NB4 (cell line): ENCODE results near the gene TTC9C.

Source experiments
- DNase-seq: peaks from one replicate; pipeline ENCODE4 v3.0.0; 2010; ENCODE audit warnings: low read depth
- H3K4me3 ChIP-seq: one replicate; pipeline ENCODE4 v1.5.1; 2011; ENCODE audit warnings: mild to moderate bottlenecking, low read depth, low read length, moderate library complexity
- CTCF ChIP-seq: IDR thresholded peaks from one replicate; pipeline ENCODE4 v1.5.1; 2012; ENCODE audit warnings: low read depth, low read length
- MAX ChIP-seq: IDR thresholded peaks from 2 replicates; pipeline ENCODE4 v1.6.1; 2011; ENCODE audit warnings: low read depth, low read length
- MYC ChIP-seq: IDR thresholded peaks from 2 replicates; pipeline ENCODE4 v1.6.1; 2011; ENCODE audit warnings: low read depth, low read length
- POLR2A ChIP-seq: IDR thresholded peaks from 2 replicates; pipeline ENCODE4 v1.6.1; 2011; ENCODE audit warnings: mild to moderate bottlenecking; ENCODE audit not compliant: insufficient read length; ENCODE audit errors: extremely low read depth

The TTC9C gene

GRCh38 chr11:62775646-62776045 lies 47.4 kb downstream of the TTC9C start:
- H3K4me3 ChIP-seq: no peak overlapping the region
- TF ChIP-seq MYC: no peak
- no peak for TF ChIP-seq POLR2A
- TF ChIP-seq MAX: no peak
- TF ChIP-seq CTCF: no peak
- DNase-seq: no peak

- no peak for DNase-seq
- no peak overlapping the region for H3K4me3 ChIP-seq
- TF ChIP-seq MYC (no peak), POLR2A (no peak), MAX (no peak), CTCF (no peak)
Measured at GRCh38 chr11:62777389-62777788, 49.1 kb downstream of the TTC9C start.

- TF ChIP-seq MAX: no peak
- no peak for TF ChIP-seq CTCF
- TF ChIP-seq MYC: no peak
- TF ChIP-seq POLR2A: no peak
- no peak overlapping the region for H3K4me3 ChIP-seq
- no peak for DNase-seq
Measured at GRCh38 chr11:62778441-62778840, 50.2 kb downstream of the TTC9C start.

GRCh38 chr11:62782753-62783152 lies 54.5 kb downstream of the TTC9C start:
- H3K4me3 ChIP-seq: no peak overlapping the region
- DNase-seq: no peak
- TF ChIP-seq CTCF: no peak
- no peak for TF ChIP-seq MAX
- TF ChIP-seq POLR2A: no peak
- TF ChIP-seq MYC: no peak

GRCh38 chr11:62786318-62787004 lies 58.2 kb downstream of the TTC9C start:
- TF ChIP-seq POLR2A (no peak), CTCF (peak; percentile 99), MYC (peak; percentile 85), MAX (peak; percentile 71)
- H3K4me3 ChIP-seq: peak overlapping the region; percentile 99
- peak; percentile 92 for DNase-seq
